DOHH2 (cell line): ENCODE results near the gene GATM.

Experiments
- H3F3A ChIP-seq: fragments of 200-600 bp; sonication (generic), shearing (Covaris generic); 2 replicates; pipeline ENCODE4 v1.6.0; 2016; ENCODE audit warnings: antibody characterized with exemption, mild to moderate bottlenecking; ENCODE audit not compliant: control insufficient read depth, insufficient read depth
- H3K27ac ChIP-seq: fragments of 200-600 bp; sonication (generic); 2 replicates; pipeline ENCODE4 v1.5.1; 2014; ENCODE audit warnings: low read depth, mild to moderate bottlenecking, low read length, moderate library complexity
- H3K27me3 ChIP-seq: fragments of 200-600 bp; sonication (generic); 2 replicates; pipeline ENCODE4 v1.6.1; 2014; ENCODE audit warnings: mild to moderate bottlenecking, low read length, mixed read lengths; ENCODE audit not compliant: control insufficient read depth
- H3K36me3 ChIP-seq: fragments of 200-600 bp; sonication (generic); 2 replicates; pipeline ENCODE4 v1.6.1; 2014; ENCODE audit warnings: mild to moderate bottlenecking, low read length, moderate library complexity, mixed read lengths; ENCODE audit not compliant: control insufficient read depth
- H3K4me1 ChIP-seq: fragments of 200-600 bp; sonication (generic); 2 replicates; pipeline ENCODE4 v1.6.1; 2014; ENCODE audit warnings: mild to moderate bottlenecking, low read length, mixed read lengths; ENCODE audit not compliant: control insufficient read depth
- H3K4me2 ChIP-seq: fragments of 200-600 bp; sonication (generic); 2 replicates; pipeline ENCODE4 v1.6.0; 2014; ENCODE audit warnings: mild to moderate bottlenecking, low read length, moderate library complexity
- H3K4me3 ChIP-seq: fragments of 200-600 bp; sonication (generic); 2 replicates; pipeline ENCODE4 v1.5.1; 2014; ENCODE audit warnings: mild to moderate bottlenecking, low read length, mixed read lengths
- H3K79me2 ChIP-seq: fragments of 200-600 bp; sonication (generic); 2 replicates; pipeline ENCODE4 v1.6.1; 2014; ENCODE audit warnings: mild to moderate bottlenecking, low read length, mixed read lengths; ENCODE audit not compliant: control insufficient read depth
- H3K9me2 ChIP-seq: fragments of 200-600 bp; sonication (generic); replicated peaks from 2 replicates; pipeline ENCODE4 v1.6.1; 2014; ENCODE audit warnings: mild to moderate bottlenecking, low read length, mixed read lengths; ENCODE audit not compliant: control insufficient read depth
- H3K9me3 ChIP-seq: fragments of 200-600 bp; sonication (generic); 2 replicates; pipeline ENCODE4 v1.6.1; 2014; ENCODE audit warnings: antibody characterized with exemption, low read length, mixed read lengths; ENCODE audit not compliant: control insufficient read depth, insufficient read depth
- H4K20me1 ChIP-seq: fragments of 200-600 bp; sonication (generic); 2 replicates; pipeline ENCODE4 v1.6.0; 2014; ENCODE audit warnings: low read depth, mild to moderate bottlenecking, antibody characterized with exemption, low read length, moderate library complexity; ENCODE audit not compliant: control insufficient read depth, insufficient read depth
- CTCF ChIP-seq: fragments of 200-600 bp; sonication (generic); IDR thresholded peaks from one replicate; pipeline ENCODE4 v1.5.1; 2014; ENCODE audit warnings: antibody characterized with exemption, mild to moderate bottlenecking, low read depth, low read length; ENCODE audit not compliant: poor library complexity, severe bottlenecking
- EZH2phosphoT487 ChIP-seq: fragments of 200-600 bp; sonication (generic); IDR thresholded peaks from 2 replicates; pipeline ENCODE4 v1.6.1; 2017; ENCODE audit warnings: borderline replicate concordance, mild to moderate bottlenecking, antibody characterized with exemption, low read length, moderate library complexity, mixed read lengths

The GATM gene

GRCh38 chr15:45331972-45332371 is 46.4 kb downstream of the GATM start:
- H3K4me2 ChIP-seq, result no peak overlapping the region
- peaks cover 12% of the 10 kb centered on the region; the same call in 1 of the 2 replicates for H3K27me3 ChIP-seq
- no peak overlapping the region for H3K27ac ChIP-seq
- no peaks in the 10 kb centered on the region for H3K9me2 ChIP-seq
- TF ChIP-seq CTCF (no peak), EZH2phosphoT487 (no peak)
- H3K79me2 ChIP-seq, result no peaks in the 10 kb centered on the region
- H3K4me3 ChIP-seq, result no peak overlapping the region
- H3K36me3 ChIP-seq, result no peaks in the 10 kb centered on the region
- H3K9me3 ChIP-seq, result no peaks in the 10 kb centered on the region
- H3F3A ChIP-seq, result no peaks in the 10 kb centered on the region
- H4K20me1 ChIP-seq, result no peaks in the 10 kb centered on the region
- H3K4me1 ChIP-seq, result no peaks in the 10 kb centered on the region

GRCh38 chr15:45328663-45329062 is 49.7 kb downstream of the GATM start:
- no peaks in the 10 kb centered on the region for H3F3A ChIP-seq
- TF ChIP-seq EZH2phosphoT487 (no peak), CTCF (no peak)
- no peaks in the 10 kb centered on the region for H3K9me2 ChIP-seq
- H3K4me3 ChIP-seq, result no peak overlapping the region
- no peaks in the 10 kb centered on the region for H3K36me3 ChIP-seq
- no peaks in the 10 kb centered on the region for H4K20me1 ChIP-seq
- no peaks in the 10 kb centered on the region for H3K9me3 ChIP-seq
- no peaks in the 10 kb centered on the region for H3K79me2 ChIP-seq
- H3K4me1 ChIP-seq, result no peaks in the 10 kb centered on the region
- H3K27me3 ChIP-seq, result peaks cover 17% of the 10 kb centered on the region; the same call in 1 of the 2 replicates
- no peak overlapping the region for H3K27ac ChIP-seq
- no peak overlapping the region for H3K4me2 ChIP-seq

- Histone ChIP-seq H3K4me3 (no peak overlapping the region), H3K9me3 (no peaks in the 10 kb centered on the region), H3K4me1 (no peaks in the 10 kb centered on the region), H3K79me2 (no peaks in the 10 kb centered on the region), H3K27me3 (peaks cover 10% of the 10 kb centered on the region; the same call in 1 of the 2 replicates), H3K9me2 (no peaks in the 10 kb centered on the region), H3K27ac (no peak overlapping the region), H3K4me2 (no peak overlapping the region), H4K20me1 (no peaks in the 10 kb centered on the region), H3F3A (no peaks in the 10 kb centered on the region), H3K36me3 (no peaks in the 10 kb centered on the region)
- TF ChIP-seq CTCF, result no peak
- no peak for TF ChIP-seq EZH2phosphoT487
Observed at GRCh38 chr15:45326741-45327140, 51.6 kb downstream of the GATM start.
